AML-193 (cell line): Measurements from ENCODE around the gene PPP6R3.

ENCODE experiments used
- DNase-seq, 2 experiments: peaks; one replicate each; lab custom pipeline; 2025; lab: John Stamatoyannopoulos, UW

PPP6R3 gene

GRCh38 chr11:68560216-68560615 lies 99.7 kb downstream of the PPP6R3 start:
- DNase-seq = no peak

GRCh38 chr11:68563454-68563853 lies 102.9 kb downstream of the PPP6R3 start:
- DNase-seq = no peak

- no peak for DNase-seq
These were observed 103.7 kb downstream of the PPP6R3 start for GRCh38 chr11:68564261-68564660.

- no peak for DNase-seq
These were observed 105.2 kb downstream of the PPP6R3 start for GRCh38 chr11:68565768-68566167.

GRCh38 chr11:68567553-68567952 lies 107.0 kb downstream of the PPP6R3 start:
- DNase-seq = no peak

- no peak for DNase-seq
These were observed 108.8 kb downstream of the PPP6R3 start for GRCh38 chr11:68569357-68569756.

- no peak for DNase-seq
These were observed 110.1 kb downstream of the PPP6R3 start for GRCh38 chr11:68570691-68571090.

- no peak for DNase-seq
These were observed 113.8 kb downstream of the PPP6R3 start for GRCh38 chr11:68574308-68574707.

- no peak for DNase-seq
These were observed 114.6 kb downstream of the PPP6R3 start for GRCh38 chr11:68575025-68575665.

GRCh38 chr11:68579455-68579854 lies 118.9 kb downstream of the PPP6R3 start:
- DNase-seq = no peak

GRCh38 chr11:68581439-68581838 lies 120.9 kb downstream of the PPP6R3 start:
- no peak for DNase-seq

- no peak for DNase-seq
These were observed 121.3 kb downstream of the PPP6R3 start for GRCh38 chr11:68581901-68582300.

- no peak for DNase-seq
These were observed 122.0 kb downstream of the PPP6R3 start for GRCh38 chr11:68582416-68583040.

GRCh38 chr11:68583041-68583446 lies 122.5 kb downstream of the PPP6R3 start:
- no peak for DNase-seq

- DNase-seq = peak; percentile 7 to 10
These were observed 123.5 kb downstream of the PPP6R3 start for GRCh38 chr11:68584097-68584496.

- DNase-seq = no peak
These were observed 124.5 kb downstream of the PPP6R3 start for GRCh38 chr11:68584991-68585524.

GRCh38 chr11:68589547-68590216 lies 129.1 kb downstream of the PPP6R3 start:
- no peak for DNase-seq

- no peak for DNase-seq
These were observed 131.2 kb downstream of the PPP6R3 start for GRCh38 chr11:68591719-68592118.

GRCh38 chr11:68593441-68593840 lies 132.9 kb downstream of the PPP6R3 start:
- DNase-seq = no peak

- DNase-seq = no peak
These were observed 133.6 kb downstream of the PPP6R3 start for GRCh38 chr11:68594123-68594522.

- DNase-seq = no peak
These were observed 135.7 kb downstream of the PPP6R3 start for GRCh38 chr11:68596231-68596630.

- DNase-seq = no peak
These were observed 138.5 kb downstream of the PPP6R3 start for GRCh38 chr11:68598816-68599653.
